HG02870 (cell line): ENCODE results near the gene SPEM2.

ENCODE experiments used
- ATAC-seq: cut with Tn5 transposase; IDR thresholded peaks from one replicate; pipeline ENCODE4 v1.9.1; 2021; ENCODE audit warnings: mild to moderate bottlenecking, moderate library complexity; ENCODE audit not compliant: unreplicated experiment

Gene SPEM2

GRCh38 chr17:7419819-7420610 is 5.4 kb upstream of the SPEM2 start, which contains the start of gene SPEM1:
TSS of gene SPEM1 (plus strand) at chr17:7420324. CDS start at chr17:7420385, 61 bp downstream.
- no peak for ATAC-seq

- ATAC-seq, result no peak
Observed at GRCh38 chr17:7421186-7421585, 4.2 kb upstream of the SPEM2 start.

- ATAC-seq, result no peak
Observed at GRCh38 chr17:7423679-7424078, 1.7 kb upstream of the SPEM2 start.

GRCh38 chr17:7425756-7426155 is 340 bp downstream of the SPEM2 start:
- no peak for ATAC-seq

- ATAC-seq, result no peak
Observed at GRCh38 chr17:7426203-7426863, 917 bp downstream of the SPEM2 start.

GRCh38 chr17:7426896-7427489 is 1.6 kb downstream of the SPEM2 start:
- ATAC-seq, result no peak

GRCh38 chr17:7427549-7427948 is 2.1 kb downstream of the SPEM2 start:
- ATAC-seq, result no peak

GRCh38 chr17:7428557-7428956 is 3.1 kb downstream of the SPEM2 start, which contains the start of gene SPEM3:
TSS of gene SPEM3 (plus strand) at chr17:7428857. CDS start at chr17:7428903, 46 bp downstream.
- no peak for ATAC-seq

- ATAC-seq, result no peak
Observed at GRCh38 chr17:7429722-7430121, 4.3 kb downstream of the SPEM2 start.

GRCh38 chr17:7431231-7431630 is 5.8 kb downstream of the SPEM2 start:
- ATAC-seq, result no peak

GRCh38 chr17:7432296-7432695 is 6.9 kb downstream of the SPEM2 start:
- no peak for ATAC-seq

- no peak for ATAC-seq
Observed at GRCh38 chr17:7435676-7436555, 10.5 kb downstream of the SPEM2 start.

- no peak for ATAC-seq
Observed at GRCh38 chr17:7436556-7437368, 11.3 kb downstream of the SPEM2 start.

GRCh38 chr17:7437369-7437863 is 12.0 kb downstream of the SPEM2 start:
- no peak for ATAC-seq

GRCh38 chr17:7437950-7438614 is 12.7 kb downstream of the SPEM2 start:
- no peak for ATAC-seq

- no peak for ATAC-seq
Observed at GRCh38 chr17:7438656-7439460, 13.4 kb downstream of the SPEM2 start.

GRCh38 chr17:7439462-7440112 is 14.2 kb downstream of the SPEM2 start, which contains the start of gene FGF11:
TSS of gene FGF11 (plus strand) at chr17:7439512. CDS start at chr17:7439621, 109 bp downstream.
- no peak for ATAC-seq
